GM03348 (cell line): ENCODE data around the gene SNAPC5.
"Not testable (repeated sequence)": the region's sequence is repeated elsewhere in the genome, so short reads cannot be mapped to it uniquely, and the experiment has no call there.

Experiments used
- DNase-seq: peaks from one replicate; pipeline ENCODE4 v3.0.0; 2012; ENCODE audit warnings: low spot score

The SNAPC5 gene

GRCh38 chr15:66491846-66492245 lies 5.7 kb downstream of the SNAPC5 start:
- no peak for DNase-seq

- DNase-seq: no peak
These were observed 8.3 kb downstream of the SNAPC5 start for GRCh38 chr15:66489179-66489791.

GRCh38 chr15:66488525-66488924 lies 9.0 kb downstream of the SNAPC5 start:
- DNase-seq: no peak

- DNase-seq: no peak
These were observed 10.7 kb downstream of the SNAPC5 start for GRCh38 chr15:66486887-66487286.

- DNase-seq: no peak
These were observed 12.9 kb downstream of the SNAPC5 start for GRCh38 chr15:66484539-66485112.

- DNase-seq: peak; percentile 42
These were observed 14.4 kb downstream of the SNAPC5 start for GRCh38 chr15:66483131-66483566.

- no peak for DNase-seq
These were observed 15.0 kb downstream of the SNAPC5 start for GRCh38 chr15:66482539-66482938.

GRCh38 chr15:66481107-66481856 lies 16.3 kb downstream of the SNAPC5 start:
- no peak for DNase-seq

GRCh38 chr15:66480267-66480666 lies 17.3 kb downstream of the SNAPC5 start:
- DNase-seq: no peak

- no peak for DNase-seq
These were observed 20.6 kb downstream of the SNAPC5 start for GRCh38 chr15:66477011-66477410.

- no peak for DNase-seq
These were observed 21.0 kb downstream of the SNAPC5 start for GRCh38 chr15:66476535-66476934.

- DNase-seq: no peak
These were observed 22.6 kb downstream of the SNAPC5 start for GRCh38 chr15:66474963-66475362.

GRCh38 chr15:66474135-66474534 lies 23.4 kb downstream of the SNAPC5 start:
- DNase-seq: no peak

GRCh38 chr15:66472176-66472999 lies 25.2 kb downstream of the SNAPC5 start:
- peak; percentile 69 for DNase-seq

- not testable (repeated sequence) for DNase-seq
These were observed 26.7 kb downstream of the SNAPC5 start for GRCh38 chr15:66470825-66471224.

GRCh38 chr15:66467162-66468040 lies 30.2 kb downstream of the SNAPC5 start:
- not testable (repeated sequence) for DNase-seq

- not testable (repeated sequence) for DNase-seq
These were observed 32.3 kb downstream of the SNAPC5 start for GRCh38 chr15:66465294-66465693.

GRCh38 chr15:66462627-66463026 lies 34.9 kb downstream of the SNAPC5 start:
- no peak for DNase-seq

GRCh38 chr15:66461917-66462316 lies 35.6 kb downstream of the SNAPC5 start:
- no peak for DNase-seq

- DNase-seq: not testable (repeated sequence)
These were observed 36.3 kb downstream of the SNAPC5 start for GRCh38 chr15:66461294-66461693.
